Naive thymus-derived CD4-positive, alpha-beta T cell (primary cell): ENCODE measurements around the gene SCN7A. TPM values are rescaled to one million over a fixed set of nuclear protein-coding genes. Genes with fewer than 3 reads are reported as not detected.

ENCODE experiments used
- ATAC-seq: fragments of 150-1000 bp; cut with Tn5 transposase; 2 replicates; pipeline ENCODE4 v1.10.0; 2021; ENCODE audit warnings: mild to moderate bottlenecking, moderate library complexity
- CTCF ChIA-PET: fragments of 350-600 bp; sonication (Branson Sonifier 250); formaldehyde crosslinking; loops from one replicate; lab custom pipeline; 2021; ENCODE audit warnings: antibody characterized with exemption; lab: Charles Lee
- POLR2A ChIA-PET: fragments of 350-600 bp; sonication (Branson Sonifier 250); formaldehyde crosslinking; loops from one replicate; lab custom pipeline; 2021; ENCODE audit warnings: antibody characterized with exemption, inconsistent platforms; lab: Charles Lee
- DNase-seq, 9 donors: peaks; one replicate each; pipeline versions ENCODE4 v3.0.0 to v3.0.0-alpha.2; 2020 to 2022; ENCODE audit warnings: mixed read lengths in 1 of 9
- H3K27ac ChIP-seq: one replicate; pipeline ENCODE4 v1.7.0; 2013; ENCODE audit warnings: mild to moderate bottlenecking, low read depth, low read length, moderate library complexity
- H3K27me3 ChIP-seq, 2 donors: one replicate each; pipeline ENCODE4 v1.7.0; 2013; ENCODE audit warnings: low read length in 2 of 2, mild to moderate bottlenecking in 2 of 2, moderate library complexity in 2 of 2; ENCODE audit not compliant: control insufficient read depth in 2 of 2, insufficient read depth in 2 of 2
- H3K36me3 ChIP-seq, 3 experiments: 1 replicate in 2 of 3; 2 replicates in 1 of 3; pipeline ENCODE4 v1.7.0; 2013; ENCODE audit warnings: low read length in 3 of 3, mild to moderate bottlenecking in 3 of 3, moderate library complexity in 1 of 3; ENCODE audit not compliant: insufficient read depth in 3 of 3, control insufficient read depth in 2 of 3
- H3K4me1 ChIP-seq, 2 donors: one replicate each; pipeline ENCODE4 v1.7.0; 2013; ENCODE audit warnings: low read length in 2 of 2, mild to moderate bottlenecking in 2 of 2, moderate library complexity in 1 of 2; ENCODE audit not compliant: control insufficient read depth in 2 of 2, insufficient read depth in 2 of 2
- H3K4me3 ChIP-seq: 2 replicates; pipeline ENCODE4 v1.7.0; 2013; ENCODE audit warnings: mild to moderate bottlenecking, low read length
- H3K9me3 ChIP-seq, 3 experiments: 1 replicate in 2 of 3; 2 replicates in 1 of 3; pipeline ENCODE4 v1.7.0; 2013; ENCODE audit warnings: low read length in 3 of 3; ENCODE audit not compliant: control insufficient read depth in 2 of 3
- H3K27ac Mint-ChIP-seq, 9 donors: one replicate each; pipeline ENCODE4 v1.8.0; 2020 to 2022; ENCODE audit warnings: mixed read lengths in 9 of 9, mild to moderate bottlenecking in 8 of 9, moderate library complexity in 5 of 9, inconsistent platforms in 2 of 9
- H3K27me3 Mint-ChIP-seq, 5 donors: one replicate each; pipeline ENCODE4 v1.8.0; 2021 to 2022; ENCODE audit warnings: mixed read lengths in 5 of 5, mild to moderate bottlenecking in 1 of 5
- H3K36me3 Mint-ChIP-seq, 5 donors: one replicate each; pipeline ENCODE4 v1.8.0; 2020 to 2022; ENCODE audit warnings: mixed read lengths in 5 of 5, mild to moderate bottlenecking in 3 of 5, inconsistent platforms in 1 of 5
- H3K4me1 Mint-ChIP-seq, 7 donors: one replicate each; pipeline ENCODE4 v1.8.0; 2020 to 2022; ENCODE audit warnings: mixed read lengths in 7 of 7, mild to moderate bottlenecking in 3 of 7, inconsistent platforms in 1 of 7
- H3K4me3 Mint-ChIP-seq, 10 donors: one replicate each; pipeline ENCODE4 v1.8.0; 2020 to 2022; ENCODE audit warnings: mild to moderate bottlenecking in 10 of 10, mixed read lengths in 10 of 10, moderate library complexity in 6 of 10, inconsistent platforms in 2 of 10
- H3K9me3 Mint-ChIP-seq, 11 donors: one replicate each; pipeline ENCODE4 v1.8.0; 2020 to 2022; ENCODE audit warnings: mixed read lengths in 11 of 11, mild to moderate bottlenecking in 4 of 11, inconsistent platforms in 1 of 11, moderate library complexity in 1 of 11
- intact Hi-C, 2 donors: fragments of 100-400 bp; cut with micrococcal nuclease; formaldehyde crosslinking; loops; one replicate each; pipeline ENCODE4 v1.15.1; 2023
- polyA plus RNA-seq, 2 donors: library from polyadenylated mRNA; unstranded; fragments of 300-500 nt; fragmentation: Illumina TruSeq; gene quantifications; one replicate each; pipeline ENCODE4 v1.2.3, GENCODE V29; 2021
- total RNA-seq, 6 experiments: library from RNA in 5 of 6; stranded (reverse) in 5 of 6; gene quantifications; 1 replicate in 5 of 6; 2 replicates in 1 of 6; pipeline ENCODE4 v1.2.3 and lab custom pipeline; 2021 to 2026

SCN7A gene
- total and polyA plus RNA-seq, 7 experiments from 2014 or later, result 0.05 TPM; not detected in 6

DNA sequence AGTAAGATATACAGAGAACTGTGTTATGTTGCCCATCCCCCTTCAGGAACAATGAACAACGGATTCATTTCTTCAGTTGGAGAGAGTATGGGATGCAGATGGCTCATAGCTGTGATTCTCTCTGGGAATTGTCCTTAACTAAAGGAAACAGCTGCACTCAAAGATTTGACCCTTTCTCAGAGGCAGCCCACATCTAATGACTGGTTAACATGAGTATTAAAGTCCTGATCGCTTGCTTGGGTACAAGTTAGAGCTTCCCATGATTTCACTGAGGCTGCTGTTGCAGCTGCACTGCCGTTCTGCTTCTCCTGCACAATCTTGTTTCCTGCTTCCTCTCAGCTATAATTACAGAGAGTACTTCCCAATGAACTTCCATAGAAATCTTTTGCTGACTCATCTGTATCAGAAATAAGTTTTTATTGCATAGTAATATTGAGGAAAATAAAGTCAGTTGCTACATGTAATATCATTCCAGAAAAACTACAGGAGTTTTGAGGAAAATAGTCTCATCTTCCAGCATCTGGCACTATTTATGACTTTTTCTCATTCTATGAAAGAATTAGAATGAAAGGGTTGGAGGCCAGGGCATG, 105.5 kb downstream of the SCN7A start:
- H3K36me3 Mint-ChIP-seq, result no peaks in the 10 kb centered on the region
- no peak overlapping the region for H3K4me3 ChIP-seq
- no peaks in the 10 kb centered on the region for H3K36me3 ChIP-seq
- no peak overlapping the region for H3K27ac Mint-ChIP-seq
- H3K27me3 Mint-ChIP-seq, result no peaks in the 10 kb centered on the region
- intact Hi-C loops, result no loop called here
- H3K4me3 Mint-ChIP-seq, result no peak overlapping the region
- ATAC-seq (no peak), DNase-seq (no peak)
- H3K27ac ChIP-seq, result no peak overlapping the region
- no peaks in the 10 kb centered on the region for H3K27me3 ChIP-seq
- no peaks in the 10 kb centered on the region for H3K4me1 Mint-ChIP-seq
- CTCF ChIA-PET, result no interaction called here
- no peaks in the 10 kb centered on the region for H3K4me1 ChIP-seq
- POLR2A ChIA-PET, result no interaction called here
- peaks cover 0 to 5% (median 0%) of the 10 kb centered on the region in 11 donors for H3K9me3 Mint-ChIP-seq
- H3K9me3 ChIP-seq, result no peaks in the 10 kb centered on the region

DNA sequence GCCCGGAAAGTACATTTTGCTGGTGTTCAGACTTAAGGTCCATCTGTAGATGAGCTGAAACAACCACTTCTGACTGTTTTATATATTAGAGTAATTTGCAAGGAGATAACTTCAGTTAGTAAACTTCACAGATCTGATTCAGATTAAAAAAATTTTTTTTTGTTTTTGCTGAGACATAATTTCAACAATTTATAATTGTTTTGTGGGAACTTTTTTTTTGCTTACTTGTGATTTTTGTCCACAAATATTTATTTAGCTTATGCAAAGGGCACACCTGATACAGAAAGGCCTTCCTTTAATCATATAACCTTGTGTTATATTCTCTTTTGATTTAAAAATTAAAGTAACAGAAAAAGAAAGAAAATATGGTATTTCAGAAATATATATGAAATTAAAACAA, 108.7 kb downstream of the SCN7A start:
- Mint-ChIP-seq H3K4me1 (no peaks in the 10 kb centered on the region), H3K9me3 (peaks cover 0 to 4% (median 0%) of the 10 kb centered on the region in 11 donors), H3K4me3 (no peak overlapping the region), H3K27ac (no peak overlapping the region), H3K27me3 (no peaks in the 10 kb centered on the region), H3K36me3 (no peaks in the 10 kb centered on the region)
- Histone ChIP-seq H3K4me1 (no peaks in the 10 kb centered on the region), H3K27ac (no peak overlapping the region), H3K27me3 (no peaks in the 10 kb centered on the region), H3K36me3 (no peaks in the 10 kb centered on the region), H3K9me3 (no peaks in the 10 kb centered on the region), H3K4me3 (no peak overlapping the region)
- intact Hi-C loops, result no loop called here
- ChIA-PET CTCF (no interaction called here), POLR2A (no interaction called here)
- ATAC-seq (no peak), DNase-seq (no peak)

GRCh38 chr2:166384774-166385173, 109.3 kb downstream of the SCN7A start:
- H3K4me3 Mint-ChIP-seq, result no peak overlapping the region
- ATAC-seq, result no peak
- H3K36me3 Mint-ChIP-seq, result no peaks in the 10 kb centered on the region
- Histone ChIP-seq H3K4me3 (no peak overlapping the region), H3K27me3 (no peaks in the 10 kb centered on the region), H3K27ac (no peak overlapping the region), H3K9me3 (no peaks in the 10 kb centered on the region), H3K4me1 (no peaks in the 10 kb centered on the region), H3K36me3 (no peaks in the 10 kb centered on the region)
- H3K27me3 Mint-ChIP-seq, result no peaks in the 10 kb centered on the region
- peak in 1 of 9 donors; percentile 28 for DNase-seq
- CTCF ChIA-PET, result no interaction called here
- no peak overlapping the region for H3K27ac Mint-ChIP-seq
- intact Hi-C loops, result loop anchor here in 1 of 2 donors (1.0 kb wide), 1 partner anchor 23 kb away; no protein-coding TSS in a partner anchor
- POLR2A ChIA-PET, result no interaction called here
- no peaks in the 10 kb centered on the region for H3K4me1 Mint-ChIP-seq
- peaks cover 0 to 4% (median 0%) of the 10 kb centered on the region in 11 donors for H3K9me3 Mint-ChIP-seq

DNA sequence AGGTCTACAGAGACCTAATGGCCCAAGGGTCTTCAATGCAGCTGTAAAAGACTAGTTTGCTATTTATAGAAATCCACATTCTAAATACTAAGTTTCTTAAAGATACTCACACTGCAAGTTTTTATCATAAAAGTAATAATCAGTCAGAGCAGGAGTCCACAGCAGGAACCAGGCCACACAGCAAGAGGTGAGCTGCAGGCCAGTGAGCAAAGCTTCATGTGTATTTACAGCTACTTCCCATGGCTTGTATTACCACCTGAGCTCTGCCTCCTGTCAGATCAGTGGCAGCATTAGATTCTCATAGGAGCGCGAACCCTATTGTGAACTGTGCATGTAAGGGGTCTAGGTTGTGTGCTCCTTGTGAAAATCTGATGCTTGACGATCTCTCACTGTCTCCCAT, 111.6 kb downstream of the SCN7A start:
- Mint-ChIP-seq H3K27me3 (peaks cover 4 to 13% (median 10%) of the 10 kb centered on the region in 5 donors), H3K4me1 (no peaks in the 10 kb centered on the region), H3K36me3 (no peaks in the 10 kb centered on the region), H3K4me3 (no peak overlapping the region), H3K27ac (no peak overlapping the region), H3K9me3 (peaks cover 0 to 4% (median 0%) of the 10 kb centered on the region in 11 donors)
- intact Hi-C loops, result no loop called here
- H3K4me3 ChIP-seq, result no peak overlapping the region
- H3K27me3 ChIP-seq, result no peaks in the 10 kb centered on the region
- no peaks in the 10 kb centered on the region for H3K36me3 ChIP-seq
- CTCF ChIA-PET, result no interaction called here
- POLR2A ChIA-PET, result no interaction called here
- H3K4me1 ChIP-seq, result no peaks in the 10 kb centered on the region
- H3K9me3 ChIP-seq, result no peaks in the 10 kb centered on the region
- ATAC-seq, result no peak
- H3K27ac ChIP-seq, result no peak overlapping the region
- no peak for DNase-seq

- CTCF ChIA-PET, result no interaction called here
- Mint-ChIP-seq H3K4me1 (peaks cover 0 to 7% (median 6%) of the 10 kb centered on the region in 7 donors), H3K27me3 (peaks cover 15 to 27% (median 22%) of the 10 kb centered on the region in 5 donors), H3K9me3 (peaks cover 0 to 4% (median 0%) of the 10 kb centered on the region in 11 donors), H3K36me3 (no peaks in the 10 kb centered on the region), H3K27ac (no peak overlapping the region), H3K4me3 (no peak overlapping the region)
- ATAC-seq (no peak), DNase-seq (no peak)
- Histone ChIP-seq H3K27me3 (no peaks in the 10 kb centered on the region), H3K27ac (no peak overlapping the region), H3K4me3 (no peak overlapping the region), H3K4me1 (no peaks in the 10 kb centered on the region), H3K9me3 (no peaks in the 10 kb centered on the region), H3K36me3 (no peaks in the 10 kb centered on the region)
- intact Hi-C loops, result no loop called here
- POLR2A ChIA-PET, result no interaction called here
These were observed 113.4 kb downstream of the SCN7A start for GRCh38 chr2:166380615-166381014.

GRCh38 chr2:166376873-166377272, 117.2 kb downstream of the SCN7A start:
- Mint-ChIP-seq H3K27me3 (peaks cover 27 to 50% (median 47%) of the 10 kb centered on the region in 5 donors), H3K9me3 (peaks cover 0 to 4% (median 0%) of the 10 kb centered on the region in 11 donors), H3K4me1 (peaks cover 0 to 20% (median 18%) of the 10 kb centered on the region in 7 donors), H3K36me3 (no peaks in the 10 kb centered on the region), H3K4me3 (no peak overlapping the region), H3K27ac (peak overlapping the region in 1 of 9 donors; percentile 8)
- ChIA-PET POLR2A (no interaction called here), CTCF (no interaction called here)
- Histone ChIP-seq H3K4me1 (no peaks in the 10 kb centered on the region), H3K27ac (no peak overlapping the region), H3K27me3 (no peaks in the 10 kb centered on the region), H3K9me3 (no peaks in the 10 kb centered on the region), H3K36me3 (no peaks in the 10 kb centered on the region), H3K4me3 (no peak overlapping the region)
- DNase-seq (no peak), ATAC-seq (no peak)
- intact Hi-C loops, result no loop called here

GRCh38 chr2:166376488-166376828, 117.6 kb downstream of the SCN7A start:
- intact Hi-C loops, result no loop called here
- H3K9me3 ChIP-seq, result no peaks in the 10 kb centered on the region
- ATAC-seq (no peak), DNase-seq (no peak)
- ChIA-PET POLR2A (no interaction called here), CTCF (no interaction called here)
- H3K27me3 ChIP-seq, result no peaks in the 10 kb centered on the region
- H3K4me3 Mint-ChIP-seq, result peak overlapping the region in 7 of 10 donors; percentile 30 to 91 (median 69)
- no peaks in the 10 kb centered on the region for H3K36me3 Mint-ChIP-seq
- no peaks in the 10 kb centered on the region for H3K36me3 ChIP-seq
- peaks cover 0 to 4% (median 0%) of the 10 kb centered on the region in 11 donors for H3K9me3 Mint-ChIP-seq
- peaks cover 0 to 20% (median 18%) of the 10 kb centered on the region in 7 donors for H3K4me1 Mint-ChIP-seq
- H3K27me3 Mint-ChIP-seq, result peaks cover 27 to 50% (median 47%) of the 10 kb centered on the region in 5 donors
- no peak overlapping the region for H3K4me3 ChIP-seq
- H3K27ac ChIP-seq, result no peak overlapping the region
- no peaks in the 10 kb centered on the region for H3K4me1 ChIP-seq
- H3K27ac Mint-ChIP-seq, result peak overlapping the region in 1 of 9 donors; percentile 8
